ENCODE results near the gene DSC2. TPM values are rescaled to one million over a fixed set of nuclear protein-coding genes. Genes with fewer than 3 reads are reported as not detected.

DSC2 gene
- polyA plus RNA-seq, 1 donor from 2014 or later = 16.3 TPM

GRCh38 chr18:31148600-31148999 is 46.4 kb upstream of the DSC2 start:
- TF ChIP-seq POLR2AphosphoS5 (IDR thresholded peaks at IDR 0.05) = no peak
- TF ChIP-seq EP300 (conservative IDR thresholded peaks at IDR 0.05; ENCODE audit: poor library complexity, severe bottlenecking) = no peak
- no peak for TF ChIP-seq SMC3 (conservative IDR thresholded peaks at IDR 0.05; ENCODE audit: poor library complexity)
- TF ChIP-seq REST (IDR thresholded peaks at IDR 0.05; ENCODE audit: borderline replicate concordance) = no peak
- no peak for TF ChIP-seq TAF1 (IDR thresholded peaks at IDR 0.05; ENCODE audit: low read depth)
- TF ChIP-seq MXI1 (conservative IDR thresholded peaks at IDR 0.05; ENCODE audit: poor library complexity, severe bottlenecking) = no peak
- TF ChIP-seq EZH2 (IDR thresholded peaks at IDR 0.05; ENCODE audit: borderline replicate concordance, insufficient read depth, low read length, poor library complexity, severe bottlenecking) = no peak
- TF ChIP-seq RAD21 (conservative IDR thresholded peaks at IDR 0.05) = no peak
- TF ChIP-seq CTCF (IDR thresholded peaks at IDR 0.05; ENCODE audit: poor library complexity, severe bottlenecking) = no peak
- H3K9ac ChIP-seq (ENCODE audit: low read length) = no peak overlapping the region
- H3K36me3 ChIP-seq (ENCODE audit: insufficient read depth, low read length) = no peaks in the 10 kb centered on the region
- no peaks in the 10 kb centered on the region for H3K79me2 ChIP-seq (replicated peaks; ENCODE audit: insufficient read depth, low read length)
- H3K9me3 ChIP-seq (ENCODE audit: low read length) = no peaks in the 10 kb centered on the region
- no peak overlapping the region for H3K4me2 ChIP-seq (ENCODE audit: low read length)
- no peaks in the 10 kb centered on the region for H3K27me3 ChIP-seq (ENCODE audit: insufficient read depth, low read depth, low read length)
- H4K20me1 ChIP-seq (ENCODE audit: insufficient read depth) = no peaks in the 10 kb centered on the region
- H3K4me3 ChIP-seq (ENCODE audit: low read length) = no peak overlapping the region
- H3K9me2 ChIP-seq (ENCODE audit: insufficient read depth, low read length) = no peaks in the 10 kb centered on the region
- no peak overlapping the region for H2AFZ ChIP-seq (ENCODE audit: low read depth, low read length)
- no peak overlapping the region for H3K27ac ChIP-seq (ENCODE audit: low read length)
- no peaks in the 10 kb centered on the region for H3F3A ChIP-seq (ENCODE audit: insufficient read depth, low read length, poor library complexity, severe bottlenecking)

- Histone ChIP-seq H3K27ac (ENCODE audit: low read length) (no peak overlapping the region), H3F3A (ENCODE audit: insufficient read depth, low read length, poor library complexity, severe bottlenecking) (no peaks in the 10 kb centered on the region), H3K27me3 (ENCODE audit: insufficient read depth, low read depth, low read length) (no peaks in the 10 kb centered on the region), H2AFZ (ENCODE audit: low read depth, low read length) (no peak overlapping the region), H3K4me2 (ENCODE audit: low read length) (no peak overlapping the region), H4K20me1 (ENCODE audit: insufficient read depth) (no peaks in the 10 kb centered on the region), H3K36me3 (ENCODE audit: insufficient read depth, low read length) (no peaks in the 10 kb centered on the region), H3K79me2 (replicated peaks; ENCODE audit: insufficient read depth, low read length) (no peaks in the 10 kb centered on the region), H3K4me3 (ENCODE audit: low read length) (no peak overlapping the region), H3K9me2 (ENCODE audit: insufficient read depth, low read length) (no peaks in the 10 kb centered on the region), H3K9me3 (ENCODE audit: low read length) (no peaks in the 10 kb centered on the region), H3K9ac (ENCODE audit: low read length) (no peak overlapping the region)
- TF ChIP-seq CTCF (IDR thresholded peaks at IDR 0.05; ENCODE audit: poor library complexity, severe bottlenecking) (no peak), POLR2AphosphoS5 (IDR thresholded peaks at IDR 0.05) (no peak), REST (IDR thresholded peaks at IDR 0.05; ENCODE audit: borderline replicate concordance) (no peak), MXI1 (conservative IDR thresholded peaks at IDR 0.05; ENCODE audit: poor library complexity, severe bottlenecking) (no peak), TAF1 (IDR thresholded peaks at IDR 0.05; ENCODE audit: low read depth) (no peak), RAD21 (conservative IDR thresholded peaks at IDR 0.05) (no peak), EZH2 (IDR thresholded peaks at IDR 0.05; ENCODE audit: borderline replicate concordance, insufficient read depth, low read length, poor library complexity, severe bottlenecking) (no peak), SMC3 (conservative IDR thresholded peaks at IDR 0.05; ENCODE audit: poor library complexity) (no peak), EP300 (conservative IDR thresholded peaks at IDR 0.05; ENCODE audit: poor library complexity, severe bottlenecking) (no peak)
These were observed 44.6 kb upstream of the DSC2 start for GRCh38 chr18:31146809-31147208.

Measured in neural cell (in vitro differentiated cells).